GM12865 (cell line): Measurements from ENCODE around the gene SGTA.

ENCODE experiments used
- DNase-seq: peaks from one replicate; pipeline ENCODE4 v3.0.0; 2010; ENCODE audit warnings: low read depth
- H3K4me3 ChIP-seq: 2 replicates; pipeline ENCODE4 v1.5.1; 2011; ENCODE audit warnings: mild to moderate bottlenecking, low read depth, low read length, control low read depth
- TF ChIP-seq, protein P1 (sequence below): IDR thresholded peaks from 2 replicates; pipeline ENCODE4 v1.5.1; 2011; ENCODE audit warnings: low read length, control low read depth, low read depth, inconsistent platforms; ENCODE audit not compliant: insufficient read depth; ENCODE audit errors: missing control alignments

The SGTA gene

DNA sequence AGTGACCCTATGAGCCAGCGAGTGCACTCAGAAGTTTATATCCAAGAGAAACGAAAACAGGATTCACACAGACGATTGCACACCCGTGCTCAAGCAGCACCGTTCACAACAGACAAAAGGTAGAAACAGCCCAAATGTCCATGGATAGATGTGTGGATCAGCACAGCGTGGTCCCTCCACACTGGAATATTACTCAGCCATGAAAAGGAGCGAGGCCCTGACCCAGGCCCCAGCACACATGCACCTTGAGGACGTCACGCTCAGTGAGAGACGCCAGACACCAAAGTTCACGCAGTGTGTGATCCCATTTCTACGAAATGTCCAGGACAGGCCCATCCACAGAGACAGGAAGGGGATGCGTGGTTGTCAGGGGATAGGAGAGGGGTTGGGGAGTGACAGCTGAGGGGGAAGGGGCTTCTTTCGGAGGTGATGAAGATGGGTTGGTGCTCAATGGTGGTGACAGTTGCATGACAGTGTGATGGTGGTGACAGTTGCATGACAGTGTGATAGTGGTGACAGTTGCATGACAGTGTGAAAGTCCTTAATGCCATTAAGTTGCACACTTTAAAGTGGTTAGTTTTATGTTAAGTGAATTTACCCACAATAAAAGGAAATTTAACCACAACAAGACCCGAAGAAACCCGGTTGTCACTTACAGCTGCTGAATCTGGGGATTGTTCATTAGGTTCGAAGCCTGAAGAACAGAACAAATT is 24.3 kb downstream of the SGTA start:
- DNase-seq, result no peak
- TF ChIP-seq, protein P1, sequence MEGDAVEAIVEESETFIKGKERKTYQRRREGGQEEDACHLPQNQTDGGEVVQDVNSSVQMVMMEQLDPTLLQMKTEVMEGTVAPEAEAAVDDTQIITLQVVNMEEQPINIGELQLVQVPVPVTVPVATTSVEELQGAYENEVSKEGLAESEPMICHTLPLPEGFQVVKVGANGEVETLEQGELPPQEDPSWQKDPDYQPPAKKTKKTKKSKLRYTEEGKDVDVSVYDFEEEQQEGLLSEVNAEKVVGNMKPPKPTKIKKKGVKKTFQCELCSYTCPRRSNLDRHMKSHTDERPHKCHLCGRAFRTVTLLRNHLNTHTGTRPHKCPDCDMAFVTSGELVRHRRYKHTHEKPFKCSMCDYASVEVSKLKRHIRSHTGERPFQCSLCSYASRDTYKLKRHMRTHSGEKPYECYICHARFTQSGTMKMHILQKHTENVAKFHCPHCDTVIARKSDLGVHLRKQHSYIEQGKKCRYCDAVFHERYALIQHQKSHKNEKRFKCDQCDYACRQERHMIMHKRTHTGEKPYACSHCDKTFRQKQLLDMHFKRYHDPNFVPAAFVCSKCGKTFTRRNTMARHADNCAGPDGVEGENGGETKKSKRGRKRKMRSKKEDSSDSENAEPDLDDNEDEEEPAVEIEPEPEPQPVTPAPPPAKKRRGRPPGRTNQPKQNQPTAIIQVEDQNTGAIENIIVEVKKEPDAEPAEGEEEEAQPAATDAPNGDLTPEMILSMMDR, result no peak
- no peak overlapping the region for H3K4me3 ChIP-seq

DNA sequence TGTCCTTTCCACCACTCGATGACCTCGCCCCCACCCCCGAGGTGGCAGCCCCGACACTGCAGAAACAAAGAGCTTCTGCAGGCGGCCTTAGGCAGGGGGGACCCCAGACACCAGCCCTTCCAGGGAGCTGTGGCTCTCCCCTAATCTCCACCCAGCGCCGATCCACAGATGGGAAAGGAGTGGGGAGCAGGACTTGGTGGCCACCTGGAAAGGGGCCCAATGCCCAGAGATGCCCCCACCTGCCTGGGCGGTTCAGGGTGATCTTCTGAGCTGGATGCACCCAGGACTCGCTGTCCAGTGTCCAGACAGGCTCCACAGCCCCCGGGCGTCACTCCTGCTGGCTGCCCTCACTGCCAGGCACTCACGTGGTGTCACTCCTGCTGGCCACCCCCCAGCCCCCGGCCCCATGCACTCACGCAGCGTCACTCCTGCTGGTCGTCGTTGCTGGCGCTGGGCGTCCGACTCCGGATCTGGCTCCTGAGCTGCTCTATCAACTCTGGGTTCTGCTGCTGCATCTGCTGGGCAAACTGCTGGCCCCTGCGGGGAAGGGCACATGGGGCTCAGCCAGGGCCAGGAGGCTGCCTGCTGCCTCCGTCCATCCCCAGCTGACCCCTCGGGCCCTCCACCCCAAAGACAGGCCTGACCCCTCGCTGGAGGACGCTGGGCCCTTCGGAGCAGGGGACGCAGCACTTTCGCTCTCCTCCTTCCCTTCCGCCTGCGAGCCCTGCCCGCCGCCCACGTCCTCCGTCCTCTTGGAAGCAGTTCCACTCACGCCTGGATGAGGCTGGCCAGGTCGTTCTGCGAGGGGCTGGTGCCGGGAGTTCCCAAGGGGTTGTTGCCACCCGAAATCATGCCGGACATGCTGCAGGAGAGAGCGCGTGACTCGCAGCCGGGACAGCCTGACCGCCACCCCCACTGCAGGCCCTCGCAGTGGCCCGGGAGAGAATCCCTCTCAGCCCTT is 25.9 kb downstream of the SGTA start:
- TF ChIP-seq, protein P1, result no peak
- H3K4me3 ChIP-seq, result no peak overlapping the region
- DNase-seq, result no peak

DNA sequence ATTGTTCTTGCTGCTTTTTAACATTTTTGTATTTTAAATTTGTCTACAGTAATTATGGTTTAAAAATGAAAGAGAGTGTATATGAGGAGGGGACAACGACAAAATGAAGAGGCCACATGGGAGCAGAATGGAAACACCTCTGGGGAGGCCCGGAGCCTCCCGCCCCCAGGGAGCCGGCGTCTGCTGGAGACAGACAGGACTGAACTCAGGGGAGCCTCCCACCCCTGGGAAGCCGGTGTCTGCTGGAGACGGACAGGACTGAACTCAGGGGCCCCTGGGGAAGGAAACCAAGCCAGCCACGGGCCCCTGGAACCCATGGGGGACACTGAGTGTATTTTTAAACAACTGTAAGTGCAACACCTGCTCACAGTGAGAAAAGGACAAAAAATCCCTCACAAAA is 26.6 kb downstream of the SGTA start:
- TF ChIP-seq, protein P1, result no peak
- H3K4me3 ChIP-seq, result no peak overlapping the region
- no peak for DNase-seq

DNA sequence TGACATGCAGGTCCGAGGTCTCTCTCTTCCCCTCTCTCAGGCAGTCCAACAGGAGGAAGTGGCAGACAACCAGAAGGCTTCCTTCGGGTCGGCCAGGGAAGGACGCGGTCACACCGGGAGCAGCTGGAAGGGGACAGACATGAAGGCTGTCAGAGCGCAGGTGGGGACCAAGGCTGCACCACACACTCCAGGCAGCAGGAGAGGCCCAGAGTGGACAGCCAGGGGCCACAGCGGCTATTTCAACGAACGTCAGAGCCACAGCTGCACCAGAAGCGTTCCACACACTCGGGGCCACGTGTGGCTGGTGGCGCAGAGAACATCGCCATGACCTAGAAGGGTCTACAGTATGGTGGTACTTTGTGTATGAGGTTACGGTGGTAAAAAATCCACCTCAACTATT is 27.3 kb downstream of the SGTA start:
- no peak overlapping the region for H3K4me3 ChIP-seq
- TF ChIP-seq, protein P1, result no peak
- DNase-seq, result no peak

DNA sequence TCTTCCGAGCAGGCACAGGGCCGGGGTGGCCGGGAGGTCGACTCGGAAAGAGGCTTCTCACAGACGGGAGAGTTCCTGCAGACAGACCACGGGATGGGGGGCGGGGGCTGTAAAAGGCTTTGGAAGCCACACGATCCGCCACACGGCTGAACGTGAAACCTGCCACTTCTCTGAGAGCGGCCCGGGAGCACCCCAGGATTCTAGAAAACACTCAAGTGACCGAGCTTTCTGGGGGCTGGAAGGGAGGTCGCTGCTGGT is 27.7 kb downstream of the SGTA start:
- no peak for DNase-seq
- H3K4me3 ChIP-seq, result no peak overlapping the region
- TF ChIP-seq, protein P1, result no peak

DNA sequence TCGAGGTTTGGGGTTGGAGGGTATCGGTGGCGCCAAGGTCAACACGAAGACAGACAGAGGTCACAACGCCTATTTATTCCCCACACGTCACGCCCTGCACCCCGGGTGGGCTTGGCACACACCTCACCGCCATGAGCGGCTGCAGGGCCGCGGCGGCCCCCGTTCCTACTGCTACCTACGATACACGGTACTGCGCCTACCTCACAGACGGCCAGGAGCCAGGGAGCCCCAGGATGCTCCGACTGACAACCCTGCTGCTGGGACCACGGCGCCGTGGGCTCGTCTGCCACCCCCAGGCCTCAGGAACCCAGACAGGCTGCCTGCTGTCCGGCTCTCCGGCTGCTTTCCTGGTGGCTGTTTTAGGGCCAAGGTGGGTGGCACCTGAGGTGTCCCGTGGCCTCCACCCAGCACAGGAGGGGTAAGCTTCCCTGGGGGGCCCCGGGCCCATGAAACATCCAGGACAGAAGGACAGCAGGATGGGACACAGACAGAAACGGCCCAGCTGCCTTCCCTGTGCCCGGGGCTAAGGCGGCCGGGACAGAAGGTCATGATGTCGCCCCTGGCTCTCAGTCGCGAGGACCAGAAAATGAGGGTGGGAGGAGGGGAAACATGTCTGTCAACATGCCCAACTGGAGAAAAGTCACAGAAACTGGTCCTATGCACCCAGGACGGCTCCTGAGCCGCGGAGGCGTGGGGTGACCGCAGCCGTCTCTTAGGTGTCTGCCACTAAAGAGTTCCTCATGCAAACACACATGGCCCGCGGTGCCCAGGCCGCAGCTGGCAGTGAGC is 28.2 kb downstream of the SGTA start:
- no peak overlapping the region for H3K4me3 ChIP-seq
- no peak for DNase-seq
- TF ChIP-seq, protein P1, result no peak
